GM13976 (cell line): ENCODE measurements around the gene IFT27.

ENCODE experiments used
- DNase-seq: peaks from one replicate; pipeline ENCODE4 v3.0.0; 2012; ENCODE audit warnings: low spot score
- CTCF ChIP-seq: IDR thresholded peaks from 2 replicates; pipeline ENCODE4 v1.5.1; 2012; ENCODE audit warnings: borderline replicate concordance, mild to moderate bottlenecking; ENCODE audit not compliant: insufficient read depth; ENCODE audit errors: extremely low read depth, missing control alignments, control extremely low read depth
- in situ Hi-C: fragments of 300-500 bp; cut with MboI; formaldehyde crosslinking; loops from one replicate; pipeline ENCODE4 v1.12.0; 2022; ENCODE audit warnings: low sequenced_read_pairs, mixed read lengths, inconsistent platforms; ENCODE audit not compliant: unreplicated experiment

IFT27 gene

DNA sequence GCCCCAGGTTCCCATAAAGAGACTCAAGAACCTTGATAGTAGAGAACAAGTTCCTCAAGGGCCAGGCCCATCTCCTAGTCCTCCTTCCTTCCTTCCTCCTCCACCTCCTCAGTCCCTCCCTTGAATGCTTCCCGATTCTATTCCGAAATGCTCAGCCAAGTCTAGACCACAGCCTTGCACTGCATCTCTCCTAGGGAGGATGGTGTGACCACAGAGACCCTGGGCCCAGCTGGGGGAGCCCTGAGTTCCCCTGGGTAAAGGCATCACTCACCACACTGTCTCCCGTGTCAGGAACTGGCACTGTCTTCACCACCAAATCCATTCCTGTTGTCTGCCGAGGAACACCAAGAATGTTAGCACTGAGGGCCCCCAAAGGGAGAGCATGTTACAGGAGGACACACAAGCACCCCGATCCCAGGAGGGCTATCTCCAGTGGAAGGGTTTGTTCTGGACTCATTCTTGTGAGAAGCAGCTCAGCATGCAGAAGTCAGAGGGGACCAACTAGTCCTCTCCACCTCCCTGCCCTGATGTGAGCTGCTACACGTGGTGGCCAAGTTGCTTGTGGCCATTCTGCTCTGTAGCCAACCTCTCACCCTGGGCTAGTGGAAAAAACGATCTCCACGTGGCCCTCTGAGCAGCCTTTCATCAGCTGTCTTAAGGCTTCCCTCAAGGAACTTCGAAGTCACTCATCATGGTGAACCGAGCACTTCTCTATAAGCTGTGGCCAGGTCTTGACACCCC lies 8.7 kb downstream of the IFT27 start:
- in situ Hi-C loops = no loop called here
- no peak for DNase-seq
- no peak for TF ChIP-seq CTCF

- in situ Hi-C loops = no loop called here
- no peak for DNase-seq
- TF ChIP-seq CTCF = no peak
Observed at GRCh38 chr22:36765943-36766450, 9.9 kb downstream of the IFT27 start.

DNA sequence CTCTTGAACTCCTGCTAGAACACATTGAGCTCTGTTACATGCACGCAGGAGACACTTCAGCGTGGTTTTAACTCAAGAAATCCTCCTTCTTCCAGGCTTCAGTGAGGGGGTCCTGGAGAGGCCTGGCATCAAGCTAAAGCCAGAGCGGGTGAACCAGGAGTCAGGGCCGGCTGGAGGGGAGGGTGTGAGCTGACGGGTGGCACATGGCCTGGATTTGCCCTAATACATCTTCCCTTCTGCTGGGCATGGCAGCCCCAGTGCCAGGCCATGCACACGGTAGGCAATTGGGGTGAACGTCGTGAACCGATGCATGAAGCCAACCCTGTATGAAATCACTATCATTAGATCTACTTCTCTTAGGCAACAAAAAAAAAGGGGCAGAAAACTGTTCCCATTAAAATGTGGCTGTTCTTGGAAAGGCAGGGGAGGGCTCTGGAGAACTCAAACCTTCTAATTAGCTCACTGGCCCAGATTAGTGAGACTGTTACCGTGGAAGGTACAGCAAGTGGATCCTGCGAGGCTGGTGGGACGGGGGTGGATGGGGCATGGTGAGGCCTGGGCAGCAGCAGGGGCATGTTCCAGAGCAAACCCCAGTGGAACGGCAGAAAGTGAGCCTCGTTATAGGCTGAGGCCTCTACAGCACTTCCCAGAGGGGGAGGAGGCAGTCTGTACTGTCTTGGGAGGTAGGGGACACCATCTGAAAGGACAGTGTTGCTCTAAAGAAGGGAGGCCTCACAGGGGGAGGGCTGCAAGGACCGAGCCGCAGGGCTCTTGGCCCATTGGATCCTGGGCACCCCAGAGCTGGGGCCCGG lies 10.6 kb downstream of the IFT27 start:
- in situ Hi-C loops = no loop called here
- TF ChIP-seq CTCF = no peak
- DNase-seq = no peak

- no peak for DNase-seq
- TF ChIP-seq CTCF = no peak
- in situ Hi-C loops = no loop called here
Observed at GRCh38 chr22:36764641-36765040, 11.3 kb downstream of the IFT27 start.

DNA sequence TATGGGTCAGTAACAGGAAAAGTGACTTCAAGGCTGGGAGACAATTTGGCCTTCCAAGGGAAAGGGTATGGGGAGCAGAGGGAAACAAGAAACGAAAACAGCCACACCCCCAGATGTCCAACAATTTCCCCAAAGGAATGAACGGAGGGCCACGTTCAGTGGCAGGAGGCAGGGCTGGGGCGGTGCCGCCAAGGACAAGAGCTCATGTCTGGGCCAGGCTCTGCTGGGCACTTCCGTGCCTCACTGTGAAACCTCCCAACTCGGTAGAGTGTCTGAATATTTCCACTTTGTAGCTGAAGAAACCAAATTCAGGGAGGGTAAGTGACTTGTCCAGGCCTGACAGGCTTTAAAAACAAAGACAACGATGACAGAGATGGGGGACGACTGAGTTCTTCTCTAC lies 11.9 kb downstream of the IFT27 start:
- DNase-seq = no peak
- TF ChIP-seq CTCF = no peak
- in situ Hi-C loops = no loop called here

DNA sequence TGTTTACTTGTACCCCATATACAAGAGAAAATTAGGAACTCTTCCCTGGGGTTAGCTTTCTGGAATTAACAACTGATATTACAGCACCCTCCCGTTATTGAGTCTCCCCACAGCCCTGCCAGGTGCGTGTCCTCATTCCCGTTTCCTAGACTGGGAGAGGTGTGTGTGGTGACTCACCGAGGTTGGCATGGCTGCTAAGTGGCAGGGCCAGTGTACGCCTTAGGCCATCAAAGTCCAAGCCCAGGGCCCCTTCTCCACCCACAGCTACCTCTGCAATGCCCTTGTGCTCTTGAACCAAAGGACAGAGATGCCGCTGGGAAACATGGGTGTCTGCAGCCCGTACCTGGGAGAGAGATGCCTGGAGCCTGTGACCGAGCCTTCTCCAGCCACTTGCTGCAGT lies 12.3 kb downstream of the IFT27 start:
- TF ChIP-seq CTCF = no peak
- in situ Hi-C loops = no loop called here
- DNase-seq = no peak
